Heart right ventricle (tissue), 16 donors: ENCODE measurements around the gene E4F1. TPM values are rescaled to one million over a fixed set of nuclear protein-coding genes. Genes with fewer than 3 reads are reported as not detected.

ENCODE experiments used
- ATAC-seq, 8 donors: fragments of 200-7000 bp; cut with Tn5 transposase; one replicate each; pipeline ENCODE4 v1.9.1; 2020; ENCODE audit warnings: mild to moderate bottlenecking in 8 of 8, moderate library complexity in 8 of 8, moderate number of reproducible peaks in 1 of 8
- DNase-seq, 2 donors: peaks; one replicate each; pipeline ENCODE4 v3.0.0-alpha.2; 2020
- H3K27ac ChIP-seq, 10 donors: fragments of 200-600 bp; sonication (generic) in 2 of 10; one replicate each; pipeline versions ENCODE4 v1.5.0 to v1.8.0; 2020 to 2022; ENCODE audit warnings: mild to moderate bottlenecking in 3 of 10
- H3K27me3 ChIP-seq, 7 donors: fragments of 200-600 bp; one replicate each; pipeline ENCODE4 v1.8.0; 2021 to 2022; ENCODE audit warnings: mild to moderate bottlenecking in 2 of 7
- H3K36me3 ChIP-seq, 9 donors: fragments of 200-600 bp; sonication (generic) in 1 of 9; one replicate each; pipeline versions ENCODE4 v1.5.0 to v1.8.0; 2020 to 2022; ENCODE audit warnings: mild to moderate bottlenecking in 2 of 9
- H3K4me1 ChIP-seq, 9 donors: fragments of 200-600 bp; sonication (generic) in 1 of 9; one replicate each; pipeline versions ENCODE4 v1.5.0 to v1.8.0; 2020 to 2022; ENCODE audit warnings: mild to moderate bottlenecking in 4 of 9
- H3K4me3 ChIP-seq, 10 donors: fragments of 200-600 bp; sonication (generic) in 2 of 10; one replicate each; pipeline versions ENCODE4 v1.5.0 to v1.8.0; 2020 to 2022; ENCODE audit warnings: mild to moderate bottlenecking in 7 of 10, moderate library complexity in 2 of 10
- H3K9me3 ChIP-seq, 11 donors: fragments of 200-600 bp in 10 of 11; sonication (generic) in 2 of 11; one replicate each; pipeline versions ENCODE4 v1.5.0 to v1.8.0; 2013 to 2022; ENCODE audit warnings: mild to moderate bottlenecking in 2 of 11, control low read depth in 1 of 11, moderate library complexity in 1 of 11
- CTCF ChIP-seq, 9 donors: fragments of 200-600 bp; sonication (generic) in 2 of 9; IDR thresholded peaks; one replicate each; pipeline versions ENCODE4 v1.5.0 to v1.8.0; 2021 to 2022; ENCODE audit warnings: antibody characterized with exemption in 9 of 9, mild to moderate bottlenecking in 5 of 9, moderate library complexity in 1 of 9
- WGBS, 2 donors: extraction: QIAGEN DNeasy Blood & Tissue Kit; methylation state at CpG; one replicate each; pipeline ENCODE4 v1.1.7; 2013; ENCODE audit warnings: inconsistent platforms in 1 of 2; 5-methylcytosine and 5-hydroxymethylcytosine counted together
- intact Hi-C, 10 donors: fragments of 100-400 bp; cut with DNase I; formaldehyde crosslinking; loops; one replicate each; pipeline versions ENCODE4 v1.11.1 to v1.14.2; 2022
- polyA plus RNA-seq, 2 donors: library from polyadenylated mRNA; stranded (reverse); fragments of 200-250 nt; gene quantifications; one replicate each; pipeline ENCODE4 v1.2.3, GENCODE V29; 2013
- total RNA-seq, 10 donors: library from RNA; stranded (reverse); fragmentation: NEBNext Ultra II Directional in 3 of 10; extraction: Animal tissue kit (Norgen Biotek cat#: 25700) in 3 of 10; gene quantifications; one replicate each; pipeline versions ENCODE4 v1.2.1 to v1.2.4, GENCODE V29; 2021 to 2023
- donor health status: Arrhythmogenic right ventricular cardiomyopathy.
- donor health status: ischemic (EF 13 %, LVEDD 7.1; RV severe dilation, severe dysfunction).
- donor health status: healthy with polysubstance abuse.
- donor health status: DM: no; HTN: yes; CAD: no.
- donor health status: DM: no; HTN: no; CAD: no.
- donor health status: ischemic (EF 25% LVEDD 6.9; RV normal size, moderate dysfunction).
- donor health status: ischemic (EF 25% LVEDD 5.7; RV mildly dilated, moderate dysfunction).
- donor health status: healthy.
- donor health status: DM: yes; HTN: yes; CAD: no.
- donor health status: Ischemic cardiomyopathy.
- donor health status: ischemic (EF 35%, LVEDD 5.7; RV mildly dilated, moderate dysfunction).
- donor health status: nonischemic (EF 11% LVEDD 7.7; RV severe dilation, severe dysfunction).
- donor health status: DM: yes; HTN: yes; CAD: no.
- donor health status: PGD.
- donor health status: ischemic (EF 29% LVEDD 5.4; RV normal size, mild dysfunction).
- donor health status: nonischemic (EF 23%, LVEDD 6.1; RV moderate dilation, normal function).

Gene E4F1
- total and polyA plus RNA-seq, 12 donors = 8.4 to 34.8 (median 10.9) TPM

GRCh38 chr16:2212362-2213324 is 10.7 kb upstream of the E4F1 start:
- WGBS, 2 donors = 40 to 44% methylated on average over 19 of the region's 19 CpGs
- DNase-seq (peak; percentile 52 to 64), ATAC-seq (peak in 7 of 8 donors; percentile 2 to 50 (median 25))
- H3K4me1 ChIP-seq = peaks cover 17 to 49% (median 32%) of the 10 kb centered on the region in 9 donors
- H3K27me3 ChIP-seq = no peaks in the 10 kb centered on the region
- no peak for TF ChIP-seq CTCF (IDR thresholded peaks at IDR 0.05)
- peaks cover 0 to 27% (median 16%) of the 10 kb centered on the region in 9 donors for H3K36me3 ChIP-seq
- H3K9me3 ChIP-seq = no peaks in the 10 kb centered on the region
- peak overlapping the region; percentile 72 to 94 (median 86) for H3K27ac ChIP-seq
- peak overlapping the region in 9 of 10 donors; percentile 63 to 97 (median 87) for H3K4me3 ChIP-seq
- intact Hi-C loops = no loop called here

DNA sequence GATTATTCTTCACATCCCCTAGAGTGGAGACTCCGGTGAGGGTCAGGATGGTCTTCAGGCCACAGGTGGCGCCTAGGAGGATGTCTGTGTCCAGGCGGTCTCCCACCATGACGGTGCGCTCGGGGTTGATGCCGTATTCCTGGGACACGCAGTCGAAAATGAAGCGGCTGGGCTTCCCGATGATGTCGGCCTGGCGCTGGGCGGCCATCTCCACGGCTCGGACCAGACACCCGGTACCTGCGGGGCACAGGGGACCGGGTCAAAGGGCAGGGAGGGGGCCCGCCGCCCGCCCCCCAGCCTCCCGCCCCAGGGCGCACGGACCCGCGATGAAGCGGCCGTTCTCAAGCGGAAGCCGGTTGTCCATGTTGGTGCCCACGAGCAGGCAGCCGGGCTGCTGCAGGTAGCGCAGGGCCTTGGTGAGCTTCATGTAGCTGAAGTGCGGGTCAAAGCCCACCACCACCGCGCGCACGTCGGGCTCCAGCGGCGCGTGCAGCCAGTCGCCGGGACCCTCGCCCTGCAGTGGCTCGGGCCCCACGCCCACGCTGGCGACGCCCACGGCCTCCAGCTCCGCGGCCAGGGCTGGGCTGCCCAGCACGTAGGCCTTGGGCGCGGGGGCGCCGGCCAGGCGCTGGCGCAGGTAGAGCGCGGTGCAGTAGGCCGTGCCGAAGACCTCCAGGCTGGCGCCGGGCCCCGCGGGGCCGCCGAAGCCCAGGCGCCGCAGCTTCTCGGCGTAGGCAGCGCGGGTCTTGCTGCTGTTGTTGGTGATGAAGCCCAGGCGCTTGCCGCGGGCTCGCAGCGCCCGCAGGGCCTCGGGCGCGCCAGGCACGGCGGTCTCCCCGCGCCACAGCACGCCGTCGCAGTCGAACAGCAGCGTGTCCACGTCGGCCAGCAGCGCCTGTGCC is 9.3 kb upstream of the E4F1 start:
- TF ChIP-seq CTCF (IDR thresholded peaks at IDR 0.05) = no peak
- Histone ChIP-seq H3K4me1 (peaks cover 17 to 49% (median 32%) of the 10 kb centered on the region in 9 donors), H3K9me3 (no peaks in the 10 kb centered on the region), H3K27ac (peak overlapping the region; percentile 22 to 94 (median 86)), H3K27me3 (no peaks in the 10 kb centered on the region), H3K4me3 (peak overlapping the region; percentile 40 to 97 (median 86)), H3K36me3 (peaks cover 0 to 13% (median 2%) of the 10 kb centered on the region in 9 donors)
- intact Hi-C loops = no loop called here
- DNase-seq (no peak), ATAC-seq (no peak)
- WGBS, 2 donors = 1% methylated on average over 68 to 98 of the region's 98 CpGs

GRCh38 chr16:2214719-2214968 is 8.7 kb upstream of the E4F1 start, which contains the start of gene PGP:
PGP (minus strand) TSS chr16:2214840; CDS start chr16:2214777, 63 bp downstream.
- DNase-seq (no peak), ATAC-seq (peak in 4 of 8 donors; percentile 84 to 92 (median 88))
- Histone ChIP-seq H3K36me3 (peaks cover 0 to 7% (median 0%) of the 10 kb centered on the region in 9 donors), H3K4me1 (peaks cover 17 to 49% (median 32%) of the 10 kb centered on the region in 9 donors), H3K9me3 (no peaks in the 10 kb centered on the region), H3K27me3 (no peaks in the 10 kb centered on the region), H3K4me3 (peak within 1 kb of the TSS; percentile 40 to 97 (median 86)), H3K27ac (peak within 1 kb of the TSS; percentile 76 to 95 (median 90))
- 0 to 1% methylated on average over 43 to 48 of the region's 48 CpGs for WGBS, 2 donors
- intact Hi-C loops = no loop called here
- no peak for TF ChIP-seq CTCF (IDR thresholded peaks at IDR 0.05)

GRCh38 chr16:2216330-2216729 is 7.1 kb upstream of the E4F1 start:
- H3K27me3 ChIP-seq = no peaks in the 10 kb centered on the region
- H3K9me3 ChIP-seq = no peaks in the 10 kb centered on the region
- H3K36me3 ChIP-seq = no peaks in the 10 kb centered on the region
- no peak for ATAC-seq
- H3K4me1 ChIP-seq = peaks cover 17 to 37% (median 28%) of the 10 kb centered on the region in 9 donors
- TF ChIP-seq CTCF (IDR thresholded peaks at IDR 0.05) = no peak
- 96 to 99% methylated on average over 4 of the region's 4 CpGs for WGBS, 2 donors
- no peak for DNase-seq
- intact Hi-C loops = no loop called here
- H3K4me3 ChIP-seq = no peak overlapping the region
- no peak overlapping the region for H3K27ac ChIP-seq
